ENCODE measurements around the gene EIF3M. TPM values are rescaled to one million over a fixed set of nuclear protein-coding genes. Genes with fewer than 3 reads are reported as not detected.

Gene EIF3M
- 638 and 873 TPM in 2 replicates for total RNA-seq (2014; rRNA removed; shearing (Covaris generic); ENCODE audit: low replicate concordance)

- H3K4me1 ChIP-seq (ENCODE audit: low read length): peaks cover 23% of the 10 kb centered on the region
- DNase-seq: peak; percentile 99
- H3K4me2 ChIP-seq (ENCODE audit: low read depth, low read length, poor library complexity, severe bottlenecking): peak within 1 kb of the TSS; percentile 94
- no peaks in the 10 kb centered on the region for H3K9me2 ChIP-seq (replicated peaks; ENCODE audit: insufficient read depth, low read length)
- H2AFZ ChIP-seq (ENCODE audit: low read length): peak within 1 kb of the TSS; percentile 99
- H3K9ac ChIP-seq (ENCODE audit: low read length): peak within 1 kb of the TSS; percentile 98
- H3K36me3 ChIP-seq (ENCODE audit: insufficient read depth, low read length): peaks cover 22% of the 10 kb centered on the region
- peaks cover 51% of the 10 kb centered on the region for H3K79me2 ChIP-seq (ENCODE audit: low read length)
- H3K4me3 ChIP-seq (ENCODE audit: low read length): peak within 1 kb of the TSS; percentile 74
- no peaks in the 10 kb centered on the region for H3K27me3 ChIP-seq (ENCODE audit: low read length)
- H3K9me3 ChIP-seq (ENCODE audit: low read length): no peaks in the 10 kb centered on the region
- peaks cover 39% of the 10 kb centered on the region for H4K20me1 ChIP-seq (ENCODE audit: insufficient read depth, low read depth, low read length)
- H3K27ac ChIP-seq (ENCODE audit: low read length): peak within 1 kb of the TSS; percentile 62
These were observed at the start of gene EIF3M for GRCh38 chr11:32583459-32584271. Gene EIF3M (plus strand): TSS chr11:32583831. CDS start chr11:32583888, 57 bp downstream.

- H3K9ac ChIP-seq (ENCODE audit: low read length): no peak overlapping the region
- no peaks in the 10 kb centered on the region for H3K36me3 ChIP-seq (ENCODE audit: insufficient read depth, low read length)
- no peaks in the 10 kb centered on the region for H3K9me2 ChIP-seq (replicated peaks; ENCODE audit: insufficient read depth, low read length)
- no peaks in the 10 kb centered on the region for H4K20me1 ChIP-seq (ENCODE audit: insufficient read depth, low read depth, low read length)
- no peaks in the 10 kb centered on the region for H3K79me2 ChIP-seq (ENCODE audit: low read length)
- H3K4me3 ChIP-seq (ENCODE audit: low read length): no peak overlapping the region
- DNase-seq: no peak
- H3K27ac ChIP-seq (ENCODE audit: low read length): no peak overlapping the region
- no peak overlapping the region for H2AFZ ChIP-seq (ENCODE audit: low read length)
- no peaks in the 10 kb centered on the region for H3K4me1 ChIP-seq (ENCODE audit: low read length)
- no peaks in the 10 kb centered on the region for H3K27me3 ChIP-seq (ENCODE audit: low read length)
- H3K9me3 ChIP-seq (ENCODE audit: low read length): no peaks in the 10 kb centered on the region
- H3K4me2 ChIP-seq (ENCODE audit: low read depth, low read length, poor library complexity, severe bottlenecking): no peak overlapping the region
These were observed 44.8 kb upstream of the EIF3M start for GRCh38 chr11:32538804-32539203.

GRCh38 chr11:32549611-32550187 lies 33.9 kb upstream of the EIF3M start:
- Histone ChIP-seq H4K20me1 (ENCODE audit: insufficient read depth, low read depth, low read length) (no peaks in the 10 kb centered on the region), H2AFZ (ENCODE audit: low read length) (no peak overlapping the region), H3K9me2 (replicated peaks; ENCODE audit: insufficient read depth, low read length) (no peaks in the 10 kb centered on the region), H3K9me3 (ENCODE audit: low read length) (no peaks in the 10 kb centered on the region), H3K4me3 (ENCODE audit: low read length) (no peak overlapping the region), H3K4me2 (ENCODE audit: low read depth, low read length, poor library complexity, severe bottlenecking) (no peak overlapping the region), H3K79me2 (ENCODE audit: low read length) (no peaks in the 10 kb centered on the region), H3K4me1 (ENCODE audit: low read length) (no peaks in the 10 kb centered on the region), H3K27me3 (ENCODE audit: low read length) (no peaks in the 10 kb centered on the region), H3K9ac (ENCODE audit: low read length) (no peak overlapping the region), H3K27ac (ENCODE audit: low read length) (no peak overlapping the region), H3K36me3 (ENCODE audit: insufficient read depth, low read length) (no peaks in the 10 kb centered on the region)
- DNase-seq: no peak

GRCh38 chr11:32550207-32550606 lies 33.4 kb upstream of the EIF3M start:
- Histone ChIP-seq H4K20me1 (ENCODE audit: insufficient read depth, low read depth, low read length) (no peaks in the 10 kb centered on the region), H3K27ac (ENCODE audit: low read length) (no peak overlapping the region), H3K4me1 (ENCODE audit: low read length) (no peaks in the 10 kb centered on the region), H3K4me3 (ENCODE audit: low read length) (no peak overlapping the region), H2AFZ (ENCODE audit: low read length) (no peak overlapping the region), H3K27me3 (ENCODE audit: low read length) (no peaks in the 10 kb centered on the region), H3K9me2 (replicated peaks; ENCODE audit: insufficient read depth, low read length) (no peaks in the 10 kb centered on the region), H3K4me2 (ENCODE audit: low read depth, low read length, poor library complexity, severe bottlenecking) (no peak overlapping the region), H3K79me2 (ENCODE audit: low read length) (no peaks in the 10 kb centered on the region), H3K9ac (ENCODE audit: low read length) (no peak overlapping the region), H3K9me3 (ENCODE audit: low read length) (no peaks in the 10 kb centered on the region), H3K36me3 (ENCODE audit: insufficient read depth, low read length) (no peaks in the 10 kb centered on the region)
- no peak for DNase-seq

GRCh38 chr11:32555091-32555490 lies 28.5 kb upstream of the EIF3M start:
- H3K36me3 ChIP-seq (ENCODE audit: insufficient read depth, low read length): no peaks in the 10 kb centered on the region
- H3K79me2 ChIP-seq (ENCODE audit: low read length): no peaks in the 10 kb centered on the region
- no peaks in the 10 kb centered on the region for H3K4me1 ChIP-seq (ENCODE audit: low read length)
- H3K27ac ChIP-seq (ENCODE audit: low read length): no peak overlapping the region
- no peaks in the 10 kb centered on the region for H3K9me2 ChIP-seq (replicated peaks; ENCODE audit: insufficient read depth, low read length)
- H3K4me2 ChIP-seq (ENCODE audit: low read depth, low read length, poor library complexity, severe bottlenecking): no peak overlapping the region
- H4K20me1 ChIP-seq (ENCODE audit: insufficient read depth, low read depth, low read length): no peaks in the 10 kb centered on the region
- H3K4me3 ChIP-seq (ENCODE audit: low read length): no peak overlapping the region
- H3K9ac ChIP-seq (ENCODE audit: low read length): no peak overlapping the region
- no peak for DNase-seq
- H3K9me3 ChIP-seq (ENCODE audit: low read length): no peaks in the 10 kb centered on the region
- no peaks in the 10 kb centered on the region for H3K27me3 ChIP-seq (ENCODE audit: low read length)
- H2AFZ ChIP-seq (ENCODE audit: low read length): no peak overlapping the region

- Histone ChIP-seq H4K20me1 (ENCODE audit: insufficient read depth, low read depth, low read length) (no peaks in the 10 kb centered on the region), H3K36me3 (ENCODE audit: insufficient read depth, low read length) (no peaks in the 10 kb centered on the region), H3K9ac (ENCODE audit: low read length) (no peak overlapping the region), H3K27ac (ENCODE audit: low read length) (no peak overlapping the region), H3K9me2 (replicated peaks; ENCODE audit: insufficient read depth, low read length) (no peaks in the 10 kb centered on the region), H3K4me3 (ENCODE audit: low read length) (no peak overlapping the region), H2AFZ (ENCODE audit: low read length) (no peak overlapping the region), H3K79me2 (ENCODE audit: low read length) (no peaks in the 10 kb centered on the region), H3K9me3 (ENCODE audit: low read length) (no peaks in the 10 kb centered on the region), H3K27me3 (ENCODE audit: low read length) (no peaks in the 10 kb centered on the region), H3K4me2 (ENCODE audit: low read depth, low read length, poor library complexity, severe bottlenecking) (no peak overlapping the region), H3K4me1 (ENCODE audit: low read length) (no peaks in the 10 kb centered on the region)
- DNase-seq: no peak
These were observed 27.7 kb upstream of the EIF3M start for GRCh38 chr11:32555895-32556294.

- Histone ChIP-seq H3K4me2 (ENCODE audit: low read depth, low read length, poor library complexity, severe bottlenecking) (no peak overlapping the region), H3K79me2 (ENCODE audit: low read length) (no peaks in the 10 kb centered on the region)
These were observed 21.8 kb upstream of the EIF3M start for GRCh38 chr11:32561835-32562234.

GRCh38 chr11:32562839-32563599 lies 20.6 kb upstream of the EIF3M start:
- Histone ChIP-seq H3K27me3 (ENCODE audit: low read length) (no peaks in the 10 kb centered on the region), H3K4me2 (ENCODE audit: low read depth, low read length, poor library complexity, severe bottlenecking) (no peak overlapping the region), H2AFZ (ENCODE audit: low read length) (no peak overlapping the region), H3K9ac (ENCODE audit: low read length) (no peak overlapping the region), H3K4me1 (ENCODE audit: low read length) (no peaks in the 10 kb centered on the region), H3K4me3 (ENCODE audit: low read length) (no peak overlapping the region), H3K36me3 (ENCODE audit: insufficient read depth, low read length) (no peaks in the 10 kb centered on the region), H3K79me2 (ENCODE audit: low read length) (no peaks in the 10 kb centered on the region), H3K9me2 (replicated peaks; ENCODE audit: insufficient read depth, low read length) (no peaks in the 10 kb centered on the region), H4K20me1 (ENCODE audit: insufficient read depth, low read depth, low read length) (no peaks in the 10 kb centered on the region), H3K27ac (ENCODE audit: low read length) (no peak overlapping the region), H3K9me3 (ENCODE audit: low read length) (no peaks in the 10 kb centered on the region)
- no peak for DNase-seq

More at GRCh38 chr11:32561835-32562234, 21.8 kb upstream of the EIF3M start:
- H3K9ac ChIP-seq (ENCODE audit: low read length): no peak overlapping the region
- H3K36me3 ChIP-seq (ENCODE audit: insufficient read depth, low read length): no peaks in the 10 kb centered on the region
- no peaks in the 10 kb centered on the region for H4K20me1 ChIP-seq (ENCODE audit: insufficient read depth, low read depth, low read length)
- H3K27me3 ChIP-seq (ENCODE audit: low read length): no peaks in the 10 kb centered on the region
- no peaks in the 10 kb centered on the region for H3K4me1 ChIP-seq (ENCODE audit: low read length)
- DNase-seq: no peak
- no peak overlapping the region for H2AFZ ChIP-seq (ENCODE audit: low read length)
- no peak overlapping the region for H3K27ac ChIP-seq (ENCODE audit: low read length)
- no peak overlapping the region for H3K4me3 ChIP-seq (ENCODE audit: low read length)
- no peaks in the 10 kb centered on the region for H3K9me3 ChIP-seq (ENCODE audit: low read length)
- H3K9me2 ChIP-seq (replicated peaks; ENCODE audit: insufficient read depth, low read length): no peaks in the 10 kb centered on the region

All from Karpas-422 (cell line).